ENCODE data around the gene SLC9A8.
"Not testable (repeated sequence)": the region's sequence is repeated elsewhere in the genome, so short reads cannot be mapped to it uniquely, and the experiment has no call there.

The SLC9A8 gene

GRCh38 chr20:49882171-49882970 lies 69.7 kb downstream of the SLC9A8 start:
- DNase-seq: no peak

- no peak for DNase-seq
Measured at GRCh38 chr20:49883246-49883802, 70.7 kb downstream of the SLC9A8 start.

- no peak for DNase-seq
Measured at GRCh38 chr20:49885558-49886332, 73.1 kb downstream of the SLC9A8 start.

GRCh38 chr20:49886571-49887213 lies 74.1 kb downstream of the SLC9A8 start:
- DNase-seq: no peak

- DNase-seq: no peak
Measured at GRCh38 chr20:49887251-49888211, 74.9 kb downstream of the SLC9A8 start.

GRCh38 chr20:49888212-49889000 lies 75.8 kb downstream of the SLC9A8 start:
- DNase-seq: peak; percentile 58

- peak; percentile 21 for DNase-seq
Measured at GRCh38 chr20:49889001-49889934, 76.6 kb downstream of the SLC9A8 start.

GRCh38 chr20:49889935-49890333 lies 77.3 kb downstream of the SLC9A8 start:
- DNase-seq: no peak

GRCh38 chr20:49890471-49891361 lies 78.1 kb downstream of the SLC9A8 start:
- DNase-seq: no peak

GRCh38 chr20:49891476-49892110 lies 79.0 kb downstream of the SLC9A8 start:
- no peak for DNase-seq

- no peak for DNase-seq
Measured at GRCh38 chr20:49892260-49892659, 79.6 kb downstream of the SLC9A8 start.

GRCh38 chr20:49892817-49893216 lies 80.2 kb downstream of the SLC9A8 start:
- no peak for DNase-seq

GRCh38 chr20:49893242-49894072 lies 80.8 kb downstream of the SLC9A8 start:
- peak; percentile 74 for DNase-seq

- DNase-seq: peak; percentile 40
Measured at GRCh38 chr20:49894073-49894470, 81.4 kb downstream of the SLC9A8 start.

GRCh38 chr20:49895474-49896093 lies 83.0 kb downstream of the SLC9A8 start:
- not testable (repeated sequence) for DNase-seq

GRCh38 chr20:49896204-49896603 lies 83.6 kb downstream of the SLC9A8 start:
- peak; percentile 68 for DNase-seq
